Naive B cell (primary cell): Measurements from ENCODE around the gene PAQR5. TPM values are rescaled to one million over a fixed set of nuclear protein-coding genes. Genes with fewer than 3 reads are reported as not detected.
"Not testable (repeated sequence)": the region's sequence is repeated elsewhere in the genome, so short reads cannot be mapped to it uniquely, and the experiment has no call there.

Experiments used
- ATAC-seq, 2 donors: fragments of 150-1000 bp; cut with Tn5 transposase; 2 replicates each; pipeline ENCODE4 v1.10.0; 2021; ENCODE audit warnings: low read depth in 2 of 2, mild to moderate bottlenecking in 2 of 2, moderate library complexity in 2 of 2
- DNase-seq: peaks from one replicate; pipeline ENCODE4 v3.0.0; 2022
- H3K27ac Mint-ChIP-seq, 6 donors: one replicate each; pipeline ENCODE4 v1.8.0; 2020 to 2022; ENCODE audit warnings: mild to moderate bottlenecking in 6 of 6, mixed read lengths in 6 of 6, moderate library complexity in 5 of 6, inconsistent platforms in 2 of 6
- H3K27me3 Mint-ChIP-seq, 3 donors: one replicate each; pipeline ENCODE4 v1.8.0; 2021 to 2022; ENCODE audit warnings: mixed read lengths in 3 of 3, mild to moderate bottlenecking in 1 of 3
- H3K36me3 Mint-ChIP-seq, 2 donors: one replicate each; pipeline ENCODE4 v1.8.0; 2020 to 2022; ENCODE audit warnings: mixed read lengths in 2 of 2, inconsistent platforms in 1 of 2, mild to moderate bottlenecking in 1 of 2
- H3K4me1 Mint-ChIP-seq, 3 donors: one replicate each; pipeline ENCODE4 v1.8.0; 2020 to 2022; ENCODE audit warnings: mixed read lengths in 3 of 3, inconsistent platforms in 1 of 3, mild to moderate bottlenecking in 1 of 3, moderate library complexity in 1 of 3
- H3K4me3 Mint-ChIP-seq, 8 donors: one replicate each; pipeline ENCODE4 v1.8.0; 2020 to 2022; ENCODE audit warnings: mild to moderate bottlenecking in 8 of 8, mixed read lengths in 8 of 8, moderate library complexity in 8 of 8, inconsistent platforms in 2 of 8
- H3K9me3 Mint-ChIP-seq, 7 donors: one replicate each; pipeline ENCODE4 v1.8.0; 2020 to 2022; ENCODE audit warnings: mixed read lengths in 7 of 7, mild to moderate bottlenecking in 5 of 7, inconsistent platforms in 2 of 7, moderate library complexity in 1 of 7
- polyA plus RNA-seq, 6 donors: library from polyadenylated mRNA; unstranded; fragments of 300-500 nt; fragmentation: Illumina TruSeq; gene quantifications; one replicate each; pipeline ENCODE4 v1.2.3, GENCODE V29; 2021; ENCODE audit warnings: low read depth in 6 of 6

The PAQR5 gene
- polyA plus RNA-seq, 6 donors from 2014 or later: not detected

DNA sequence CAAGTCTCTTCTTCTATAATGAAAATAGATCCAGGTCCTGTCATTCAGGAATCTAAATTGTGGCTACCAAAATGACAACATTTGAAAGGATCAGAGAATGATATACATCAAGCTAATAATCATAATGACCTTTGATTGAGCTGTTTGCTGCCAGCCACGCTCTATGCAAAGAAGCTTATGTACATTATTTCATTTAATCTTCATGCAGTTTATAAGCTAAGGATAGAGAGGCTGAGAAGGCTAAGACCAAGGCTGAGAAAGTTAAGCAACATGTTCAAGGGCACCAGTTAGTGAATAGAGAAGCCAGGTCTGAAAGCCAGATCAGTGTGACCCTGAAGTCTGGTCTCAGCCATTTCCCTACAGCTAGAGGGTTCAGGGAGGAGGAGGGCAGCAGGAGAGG is 29.4 kb downstream of the PAQR5 start:
- ATAC-seq: no peak

DNA sequence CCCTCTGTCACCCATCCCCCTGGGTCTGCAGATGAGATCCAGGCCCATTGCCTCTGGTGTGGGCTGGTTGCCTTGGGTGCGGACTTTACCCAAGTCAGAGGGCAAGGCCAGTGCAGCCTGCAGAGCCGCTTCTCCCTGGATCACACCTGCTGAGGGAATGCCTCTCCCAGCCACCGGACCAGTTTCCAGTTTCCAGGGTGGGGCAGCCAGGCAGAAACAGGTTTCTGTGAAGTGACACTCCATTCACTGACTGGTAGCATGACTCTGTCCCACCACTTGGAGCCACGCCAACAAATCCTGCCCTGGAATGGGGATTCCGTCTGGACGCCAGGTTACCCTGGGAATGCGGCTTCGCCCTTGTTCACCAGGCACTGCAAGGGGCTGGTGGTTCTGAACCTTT is 30.0 kb downstream of the PAQR5 start:
- no peaks in the 10 kb centered on the region for H3K9me3 Mint-ChIP-seq
- no peak overlapping the region for H3K4me3 Mint-ChIP-seq
- H3K27me3 Mint-ChIP-seq: peaks cover 12 to 35% (median 33%) of the 10 kb centered on the region in 3 donors
- ATAC-seq (no peak), DNase-seq (no peak)
- no peaks in the 10 kb centered on the region for H3K4me1 Mint-ChIP-seq
- H3K27ac Mint-ChIP-seq: no peak overlapping the region
- no peaks in the 10 kb centered on the region for H3K36me3 Mint-ChIP-seq

More for the DNA sequence above, 29.4 kb downstream of the PAQR5 start:
- Mint-ChIP-seq H3K4me3 (no peak overlapping the region), H3K4me1 (no peaks in the 10 kb centered on the region), H3K36me3 (no peaks in the 10 kb centered on the region), H3K27me3 (peaks cover 12 to 35% (median 33%) of the 10 kb centered on the region in 3 donors), H3K27ac (no peak overlapping the region), H3K9me3 (no peaks in the 10 kb centered on the region)
- no peak for DNase-seq

DNA sequence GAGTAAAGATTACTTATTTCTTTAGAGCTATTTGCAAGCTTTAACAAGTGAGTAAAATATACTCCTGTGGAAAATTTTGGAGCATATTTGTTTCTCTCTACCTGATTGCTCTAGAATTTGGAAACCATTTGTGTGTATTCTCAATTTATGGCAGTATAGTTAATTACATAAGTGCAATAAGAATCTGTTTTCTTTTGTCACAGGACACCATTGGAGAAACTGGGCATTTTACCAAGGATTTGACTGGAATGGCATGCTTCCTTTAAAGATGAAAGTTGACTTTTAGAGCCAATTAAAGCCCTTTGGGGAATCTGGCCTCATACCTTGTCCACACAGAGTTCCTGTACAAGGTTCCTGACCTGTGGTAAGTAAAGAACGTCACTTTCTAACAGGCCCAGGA is 38.4 kb downstream of the PAQR5 start:
- no peaks in the 10 kb centered on the region for H3K36me3 Mint-ChIP-seq
- H3K9me3 Mint-ChIP-seq: peaks cover 0 to 20% (median 2%) of the 10 kb centered on the region in 7 donors
- H3K27me3 Mint-ChIP-seq: no peaks in the 10 kb centered on the region
- H3K4me1 Mint-ChIP-seq: no peaks in the 10 kb centered on the region
- no peak overlapping the region for H3K4me3 Mint-ChIP-seq
- DNase-seq: no peak
- no peak overlapping the region for H3K27ac Mint-ChIP-seq
- ATAC-seq: no peak

DNA sequence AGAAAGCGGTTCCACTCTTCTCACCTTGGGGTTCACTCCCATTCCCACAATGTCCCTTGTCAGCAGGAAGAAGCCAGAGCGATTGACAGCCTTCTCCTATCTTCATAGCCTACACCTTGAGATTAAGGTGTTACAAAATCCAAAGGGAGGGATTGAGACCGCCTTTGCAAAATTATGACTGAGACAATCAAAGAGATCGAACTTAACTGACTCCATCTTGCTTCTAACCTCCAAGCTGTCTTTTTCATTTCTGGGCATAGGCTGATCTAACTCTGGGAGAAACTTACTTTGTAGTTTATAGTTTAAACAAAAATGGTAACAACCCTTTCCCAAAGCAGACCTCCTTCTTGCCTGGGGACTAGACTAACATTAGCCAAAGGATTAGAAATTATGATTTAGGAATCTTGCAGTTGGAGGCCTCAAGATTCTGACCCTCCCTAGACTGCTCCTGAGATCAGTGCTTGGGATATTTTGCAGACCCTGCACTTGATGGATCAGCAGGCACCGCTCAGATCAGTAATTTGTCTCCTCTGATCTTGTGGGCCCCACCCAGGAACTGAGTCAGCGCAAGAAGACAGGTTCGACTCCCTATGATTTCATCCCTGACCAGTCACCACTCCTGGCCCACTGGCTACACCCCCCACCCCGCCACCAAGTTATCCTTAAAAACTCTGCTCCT is 40.0 kb downstream of the PAQR5 start:
- Mint-ChIP-seq H3K27ac (no peak overlapping the region), H3K9me3 (peaks cover 0 to 20% (median 2%) of the 10 kb centered on the region in 7 donors), H3K4me1 (no peaks in the 10 kb centered on the region), H3K27me3 (peaks cover 0 to 4% (median 0%) of the 10 kb centered on the region in 3 donors), H3K4me3 (no peak overlapping the region), H3K36me3 (no peaks in the 10 kb centered on the region)
- no peak for DNase-seq
- ATAC-seq: no peak

DNA sequence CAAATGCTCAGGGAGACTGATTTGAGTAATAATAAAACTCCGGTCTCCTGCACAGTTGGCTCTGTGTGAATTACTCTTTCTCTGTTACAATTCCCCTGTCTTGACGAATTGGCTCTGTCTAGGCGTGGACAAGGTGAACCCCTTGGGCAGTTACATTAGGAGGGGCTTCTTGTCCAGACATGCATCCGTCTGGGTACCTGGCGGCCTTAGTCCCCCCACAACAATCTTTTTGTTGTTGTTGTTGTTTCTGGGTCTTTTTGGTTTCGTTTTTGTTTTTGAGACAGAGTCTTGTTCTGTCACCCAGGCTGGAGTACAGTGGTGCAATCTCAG is 40.5 kb downstream of the PAQR5 start:
- H3K4me3 Mint-ChIP-seq, H3K4me1 Mint-ChIP-seq, DNase-seq, H3K36me3 Mint-ChIP-seq, ATAC-seq, H3K27me3 Mint-ChIP-seq: not testable (repeated sequence)
- Mint-ChIP-seq H3K27ac (peak overlapping the region in 2 of 6 donors; percentile 37 to 83), H3K9me3 (peaks cover 0 to 20% (median 2%) of the 10 kb centered on the region in 7 donors)

DNA sequence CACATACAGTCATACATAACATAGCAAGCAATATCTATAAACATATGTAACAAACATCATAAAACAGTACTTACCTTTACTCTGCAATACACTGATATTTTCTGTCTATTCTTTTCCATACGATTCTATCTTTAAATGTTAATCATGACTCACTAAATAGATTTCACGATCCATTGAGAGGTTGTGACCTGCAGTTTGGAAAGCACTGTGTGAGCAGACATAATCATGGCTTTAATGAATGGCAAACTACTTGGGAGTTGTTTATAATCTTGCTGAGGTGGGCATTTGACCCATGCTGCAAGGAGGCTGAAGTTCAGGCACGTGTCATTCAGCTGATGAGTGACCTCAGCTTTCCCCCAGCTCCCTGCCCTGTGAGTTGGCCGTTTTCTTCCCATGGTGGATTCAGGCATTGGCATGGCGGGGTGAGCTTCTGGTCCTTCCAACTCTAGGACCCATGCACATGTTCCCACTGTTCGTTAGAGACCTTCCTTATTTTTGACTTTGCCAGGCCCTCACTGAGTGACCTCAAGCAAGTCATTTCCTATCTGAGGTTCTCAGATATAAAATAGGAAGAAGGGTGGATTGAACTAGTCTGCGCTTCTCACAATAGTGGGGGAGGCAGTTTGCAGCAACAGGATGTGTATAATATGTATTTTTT is 41.7 kb downstream of the PAQR5 start:
- H3K4me3 Mint-ChIP-seq: no peak overlapping the region
- peak overlapping the region in 1 of 6 donors; percentile 54 for H3K27ac Mint-ChIP-seq
- DNase-seq: no peak
- H3K4me1 Mint-ChIP-seq: no peaks in the 10 kb centered on the region
- peaks cover 0 to 20% (median 0%) of the 10 kb centered on the region in 7 donors for H3K9me3 Mint-ChIP-seq
- peaks cover 0 to 19% (median 12%) of the 10 kb centered on the region in 3 donors for H3K27me3 Mint-ChIP-seq
- ATAC-seq: no peak
- H3K36me3 Mint-ChIP-seq: no peaks in the 10 kb centered on the region

DNA sequence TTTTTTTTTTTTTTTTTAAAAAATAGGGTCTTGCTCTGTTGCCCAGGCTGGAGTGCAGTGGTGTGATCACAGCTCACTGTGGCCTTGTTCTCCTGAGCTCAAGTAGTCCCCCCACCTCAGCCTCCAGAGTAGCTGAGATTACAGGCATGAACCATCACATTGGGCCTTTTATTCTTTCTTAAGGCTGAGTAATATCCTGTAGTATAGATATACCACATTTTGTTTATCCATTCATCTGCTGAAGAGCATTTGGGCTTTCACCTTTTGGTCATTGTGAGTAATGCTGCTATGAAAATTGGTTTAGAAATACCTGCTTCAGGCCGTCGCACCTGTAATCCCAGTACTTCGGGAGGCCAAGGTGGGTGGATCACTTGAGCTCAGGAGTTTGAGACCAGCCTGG is 42.6 kb downstream of the PAQR5 start:
- H3K4me1 Mint-ChIP-seq: no peaks in the 10 kb centered on the region
- DNase-seq: no peak
- H3K9me3 Mint-ChIP-seq: peaks cover 0 to 12% (median 0%) of the 10 kb centered on the region in 7 donors
- ATAC-seq: no peak
- H3K27ac Mint-ChIP-seq: no peak overlapping the region
- H3K27me3 Mint-ChIP-seq: peaks cover 0 to 19% (median 12%) of the 10 kb centered on the region in 3 donors
- H3K36me3 Mint-ChIP-seq: no peaks in the 10 kb centered on the region
- H3K4me3 Mint-ChIP-seq: no peak overlapping the region

DNA sequence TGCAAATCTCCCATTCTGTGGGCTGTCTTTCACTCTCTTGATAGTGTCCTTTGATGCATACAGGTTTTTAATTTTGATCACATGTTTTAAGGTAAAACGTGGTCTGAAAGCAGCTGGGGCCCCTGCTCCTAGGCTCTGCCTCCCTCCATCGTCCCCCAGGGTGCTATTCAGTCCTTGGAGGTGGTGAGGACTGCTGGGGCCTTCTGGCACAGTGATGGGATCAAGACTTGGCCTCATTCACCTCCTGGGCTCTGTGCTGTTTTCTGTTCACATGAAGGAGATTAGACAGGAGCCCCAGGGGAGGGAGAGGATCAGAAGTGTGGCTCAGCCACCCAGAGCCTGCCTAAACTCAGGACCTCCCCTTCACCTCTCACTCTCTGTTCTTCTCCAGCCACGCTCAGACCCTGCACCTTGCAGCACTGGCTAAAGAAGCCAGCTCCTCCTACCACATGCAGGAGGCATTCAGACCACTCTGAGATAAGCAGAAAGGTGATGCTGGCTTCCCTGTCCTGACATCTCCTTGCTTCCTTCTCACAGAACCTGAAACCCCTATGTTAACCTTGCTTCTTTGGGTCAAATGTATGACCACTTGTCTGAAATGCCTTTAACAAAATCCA is 43.9 kb downstream of the PAQR5 start:
- no peak for DNase-seq
- no peak for ATAC-seq
- Mint-ChIP-seq H3K9me3 (peaks cover 0 to 2% (median 0%) of the 10 kb centered on the region in 7 donors), H3K4me1 (no peaks in the 10 kb centered on the region), H3K27ac (no peak overlapping the region), H3K36me3 (no peaks in the 10 kb centered on the region), H3K4me3 (no peak overlapping the region), H3K27me3 (peaks cover 0 to 19% (median 12%) of the 10 kb centered on the region in 3 donors)

DNA sequence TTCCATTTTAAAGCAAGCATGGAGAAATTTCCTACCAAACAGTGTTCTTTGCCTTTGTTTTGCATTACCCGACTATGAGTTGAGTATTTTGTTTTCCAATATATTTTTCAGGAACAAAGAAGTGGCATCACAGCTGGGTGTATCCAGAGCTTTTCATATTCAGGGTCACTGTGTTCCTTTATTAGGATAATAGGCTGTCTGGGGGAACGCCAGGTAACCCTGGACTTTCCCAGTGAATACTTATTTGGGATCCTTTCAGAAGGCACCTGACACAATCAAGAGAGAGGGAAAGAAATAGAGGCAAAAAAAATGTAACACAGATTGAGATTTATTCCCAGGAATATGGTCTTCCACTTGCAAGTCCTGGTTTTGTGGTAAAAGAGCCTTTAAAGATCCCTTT is 44.4 kb downstream of the PAQR5 start:
- H3K36me3 Mint-ChIP-seq: no peaks in the 10 kb centered on the region
- H3K4me3 Mint-ChIP-seq: no peak overlapping the region
- DNase-seq (no peak), ATAC-seq (no peak)
- H3K4me1 Mint-ChIP-seq: no peaks in the 10 kb centered on the region
- no peaks in the 10 kb centered on the region for H3K9me3 Mint-ChIP-seq
- no peak overlapping the region for H3K27ac Mint-ChIP-seq
- H3K27me3 Mint-ChIP-seq: peaks cover 0 to 19% (median 12%) of the 10 kb centered on the region in 3 donors

DNA sequence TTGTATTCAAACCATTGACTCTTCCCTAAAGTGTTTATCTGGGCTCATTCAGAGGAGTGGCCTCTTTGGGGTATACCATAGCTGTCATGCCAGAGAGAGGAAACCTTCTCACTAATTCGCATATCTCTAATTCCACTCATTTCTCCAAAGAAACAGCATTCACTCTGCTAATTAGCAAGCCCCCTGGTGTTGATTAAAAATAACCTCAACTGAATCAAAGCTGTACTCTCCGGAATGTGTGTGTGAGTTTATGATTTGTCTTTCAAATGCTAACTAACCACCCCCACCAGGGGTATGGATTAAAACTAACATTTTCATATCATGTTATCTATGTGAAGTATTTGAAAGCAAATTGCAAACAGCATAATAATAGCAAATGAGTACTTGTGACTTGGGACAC is 45.5 kb downstream of the PAQR5 start:
- H3K4me1 Mint-ChIP-seq: no peaks in the 10 kb centered on the region
- H3K36me3 Mint-ChIP-seq: no peaks in the 10 kb centered on the region
- H3K27me3 Mint-ChIP-seq: peaks cover 0 to 19% (median 12%) of the 10 kb centered on the region in 3 donors
- ATAC-seq (no peak), DNase-seq (no peak)
- H3K27ac Mint-ChIP-seq: no peak overlapping the region
- H3K9me3 Mint-ChIP-seq: no peaks in the 10 kb centered on the region
- H3K4me3 Mint-ChIP-seq: no peak overlapping the region

DNA sequence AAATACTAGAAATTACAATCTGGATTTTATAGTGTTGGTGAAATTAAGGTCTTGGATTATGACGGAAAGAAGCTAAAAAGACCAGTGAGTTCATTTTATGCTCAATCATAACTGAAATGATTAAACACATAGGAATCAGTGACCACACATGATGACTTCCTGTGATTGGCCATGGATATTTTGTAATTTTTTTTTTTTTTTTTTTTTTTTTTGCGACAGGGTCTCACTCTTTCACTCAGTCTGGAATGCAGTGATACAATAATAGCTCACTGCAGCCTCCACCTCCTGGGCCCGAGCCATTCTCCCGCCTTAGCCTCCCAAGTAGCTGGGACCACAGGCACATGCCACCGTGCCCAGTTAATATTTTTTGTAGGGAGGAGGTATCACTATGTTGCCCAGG is 47.4 kb downstream of the PAQR5 start:
- Mint-ChIP-seq H3K9me3 (no peaks in the 10 kb centered on the region), H3K4me1 (no peaks in the 10 kb centered on the region), H3K4me3 (no peak overlapping the region), H3K27ac (no peak overlapping the region), H3K36me3 (no peaks in the 10 kb centered on the region), H3K27me3 (peaks cover 0 to 19% (median 12%) of the 10 kb centered on the region in 3 donors)
- no peak for DNase-seq
- no peak for ATAC-seq

DNA sequence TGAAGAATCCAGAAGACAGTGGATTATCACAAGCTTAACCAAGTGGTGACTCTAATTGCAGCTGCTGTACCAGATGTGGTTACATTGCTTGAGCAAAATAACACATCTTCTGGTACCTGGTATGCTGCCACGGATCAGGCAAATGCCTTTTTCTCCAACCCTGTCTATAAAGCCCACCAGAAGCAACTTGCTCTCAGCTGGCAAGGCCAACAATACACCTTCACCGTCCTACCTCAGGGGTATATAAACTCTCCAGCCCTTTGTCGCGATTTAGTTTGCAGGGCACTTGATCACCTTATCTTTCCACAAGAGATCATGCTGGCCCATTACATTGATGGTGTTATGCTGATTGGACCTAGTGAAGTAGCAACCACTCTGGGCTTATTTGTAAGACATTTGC is 52.6 kb downstream of the PAQR5 start:
- Mint-ChIP-seq H3K36me3 (no peaks in the 10 kb centered on the region), H3K4me1 (no peaks in the 10 kb centered on the region), H3K4me3 (no peak overlapping the region)

DNA sequence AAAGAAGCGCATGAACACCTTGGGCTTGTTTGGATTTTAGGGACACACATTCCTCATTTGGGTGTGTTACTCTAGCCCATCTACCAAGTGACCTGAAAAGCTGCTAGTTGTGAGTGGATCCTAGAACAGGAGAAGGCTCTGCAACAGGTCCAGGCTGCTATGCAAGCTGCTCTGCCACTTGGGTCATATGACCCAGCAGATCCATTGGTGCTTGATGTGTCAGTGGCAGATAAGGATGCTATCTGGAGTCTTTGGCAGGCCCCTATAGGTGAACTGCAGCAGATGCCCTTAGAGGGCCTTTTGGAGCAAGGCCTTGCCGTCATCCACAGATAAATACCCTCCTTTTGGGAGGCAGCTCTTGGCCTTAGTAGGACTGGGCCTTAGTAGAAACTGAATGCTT is 53.2 kb downstream of the PAQR5 start:
- H3K9me3 Mint-ChIP-seq: peaks cover 0 to under 1% (median 0%) of the 10 kb centered on the region in 7 donors
- DNase-seq (no peak), ATAC-seq (no peak)
- no peak overlapping the region for H3K4me3 Mint-ChIP-seq
- H3K36me3 Mint-ChIP-seq: no peaks in the 10 kb centered on the region
- no peaks in the 10 kb centered on the region for H3K4me1 Mint-ChIP-seq
- no peak overlapping the region for H3K27ac Mint-ChIP-seq
- H3K27me3 Mint-ChIP-seq: peaks cover 0 to 12% (median 0%) of the 10 kb centered on the region in 3 donors

More for the DNA sequence above, 52.6 kb downstream of the PAQR5 start:
- H3K27ac Mint-ChIP-seq: no peak overlapping the region
- H3K27me3 Mint-ChIP-seq: peaks cover 0 to 8% (median 0%) of the 10 kb centered on the region in 3 donors
- ATAC-seq: no peak
- H3K9me3 Mint-ChIP-seq: no peaks in the 10 kb centered on the region
- DNase-seq: no peak
